Neural cell (in vitro differentiated cells): ENCODE data around the gene RELA. TPM values are rescaled to one million over a fixed set of nuclear protein-coding genes. Genes with fewer than 3 reads are reported as not detected.

ENCODE experiments used
- H2AFZ ChIP-seq: fragments of 200-600, 300-800 bp; sonication (generic), shearing (Covaris generic); 2 replicates; pipeline ENCODE4 v1.6.0; 2014; ENCODE audit warnings: low read depth, mild to moderate bottlenecking, antibody characterized with exemption, low read length, moderate library complexity
- H3F3A ChIP-seq: fragments of 200-600 bp; shearing (Covaris generic); 2 replicates; pipeline ENCODE4 v1.6.1; 2016; ENCODE audit warnings: mild to moderate bottlenecking, moderate library complexity, mixed read lengths, antibody characterized with exemption, low read length; ENCODE audit not compliant: insufficient read depth, poor library complexity, severe bottlenecking
- H3K27ac ChIP-seq: fragments of 200-600, 300-800 bp; sonication (generic), shearing (Covaris generic); 2 replicates; pipeline ENCODE4 v1.5.1; 2014; ENCODE audit warnings: mild to moderate bottlenecking, low read length, moderate library complexity
- H3K27me3 ChIP-seq: fragments of 300-800, 200-600 bp; sonication (generic), shearing (Covaris generic); 2 replicates; pipeline ENCODE4 v1.6.0; 2014; ENCODE audit warnings: mild to moderate bottlenecking, low read depth, low read length, moderate library complexity; ENCODE audit not compliant: insufficient read depth
- H3K36me3 ChIP-seq: fragments of 300-800, 200-600 bp; sonication (generic), shearing (Covaris generic); 2 replicates; pipeline ENCODE4 v1.5.1; 2014; ENCODE audit warnings: mild to moderate bottlenecking, antibody characterized with exemption, low read length, moderate library complexity; ENCODE audit not compliant: insufficient read depth
- H3K4me2 ChIP-seq: fragments of 300-800, 200-600 bp; sonication (generic), shearing (Covaris generic); 2 replicates; pipeline ENCODE4 v1.6.0; 2014; ENCODE audit warnings: mild to moderate bottlenecking, low read length
- H3K4me3 ChIP-seq: fragments of 300-800, 200-600 bp; sonication (generic), shearing (Covaris generic); 2 replicates; pipeline ENCODE4 v1.5.1; 2014; ENCODE audit warnings: mild to moderate bottlenecking, low read length, moderate library complexity
- H3K79me2 ChIP-seq: fragments of 200-600 bp; shearing (Covaris generic); replicated peaks from 2 replicates; pipeline ENCODE4 v1.6.0; 2014; ENCODE audit warnings: mild to moderate bottlenecking, low read length, moderate library complexity; ENCODE audit not compliant: insufficient read depth
- H3K9ac ChIP-seq: fragments of 300-800, 200-600 bp; sonication (generic), shearing (Covaris generic); 2 replicates; pipeline ENCODE4 v1.6.1; 2016; ENCODE audit warnings: mild to moderate bottlenecking, low read length, mixed read lengths
- H3K9me2 ChIP-seq: fragments of 200-600 bp; shearing (Covaris generic); 2 replicates; pipeline ENCODE4 v1.6.1; 2016; ENCODE audit warnings: mild to moderate bottlenecking, low read length, mixed read lengths; ENCODE audit not compliant: insufficient read depth
- H3K9me3 ChIP-seq: fragments of 200-600, 300-800 bp; sonication (generic), shearing (Covaris generic); 2 replicates; pipeline ENCODE4 v1.6.1; 2016; ENCODE audit warnings: mild to moderate bottlenecking, mixed run types, low read length, moderate library complexity, mixed read lengths
- H4K20me1 ChIP-seq: fragments of 200-600 bp; shearing (Covaris generic); 2 replicates; pipeline ENCODE4 v1.6.1; 2016; ENCODE audit warnings: mild to moderate bottlenecking, mixed run types; ENCODE audit not compliant: insufficient read depth
- EP300 ChIP-seq: fragments of 450-650 bp; conservative IDR thresholded peaks from 2 replicates; pipeline ENCODE4 v1.6.1; 2014; ENCODE audit warnings: antibody characterized with exemption, mild to moderate bottlenecking, moderate library complexity; ENCODE audit not compliant: poor library complexity, severe bottlenecking
- EZH2 ChIP-seq: fragments of 200-600, 300-800 bp; shearing (Covaris generic), sonication (generic); IDR thresholded peaks from 2 replicates; pipeline ENCODE4 v1.6.1; 2014; ENCODE audit warnings: antibody characterized with exemption, low read length, borderline replicate concordance, mild to moderate bottlenecking; ENCODE audit not compliant: insufficient read depth, poor library complexity, severe bottlenecking
- MXI1 ChIP-seq: fragments of 450-650 bp; conservative IDR thresholded peaks from 2 replicates; pipeline ENCODE4 v1.6.1; 2014; ENCODE audit warnings: antibody characterized with exemption, mild to moderate bottlenecking; ENCODE audit not compliant: poor library complexity, severe bottlenecking
- POLR2AphosphoS5 ChIP-seq: IDR thresholded peaks from 2 replicates; pipeline ENCODE4 v1.6.1; 2012
- RAD21 ChIP-seq: fragments of 450-650 bp; conservative IDR thresholded peaks from 2 replicates; pipeline ENCODE4 v1.6.1; 2014; ENCODE audit warnings: antibody characterized with exemption, mild to moderate bottlenecking, moderate library complexity
- SMC3 ChIP-seq: fragments of 450-650 bp; conservative IDR thresholded peaks from 2 replicates; pipeline ENCODE4 v1.6.1; 2014; ENCODE audit warnings: antibody characterized with exemption, mild to moderate bottlenecking, moderate library complexity; ENCODE audit not compliant: poor library complexity
- TAF1 ChIP-seq: IDR thresholded peaks from 2 replicates; pipeline ENCODE4 v1.6.1; 2012; ENCODE audit warnings: low read depth
- polyA plus RNA-seq: library from polyadenylated mRNA; depleted of rRNA; stranded (reverse); fragments of >200 nt; gene quantifications from 2 replicates; pipeline ENCODE4 v1.2.3, GENCODE V29; 2014
- TF ChIP-seq, protein P1 (sequence below): fragments of 450-650 bp; IDR thresholded peaks from 2 replicates; pipeline ENCODE4 v1.5.1; 2014; ENCODE audit warnings: antibody characterized with exemption, mild to moderate bottlenecking, moderate library complexity; ENCODE audit not compliant: poor library complexity, severe bottlenecking
- TF ChIP-seq, protein P2 (sequence below): IDR thresholded peaks from 2 replicates; pipeline ENCODE4 v1.6.1; 2012; ENCODE audit warnings: borderline replicate concordance

RELA gene
- polyA plus RNA-seq, 1 donor from 2014 or later: 19.3 TPM

DNA sequence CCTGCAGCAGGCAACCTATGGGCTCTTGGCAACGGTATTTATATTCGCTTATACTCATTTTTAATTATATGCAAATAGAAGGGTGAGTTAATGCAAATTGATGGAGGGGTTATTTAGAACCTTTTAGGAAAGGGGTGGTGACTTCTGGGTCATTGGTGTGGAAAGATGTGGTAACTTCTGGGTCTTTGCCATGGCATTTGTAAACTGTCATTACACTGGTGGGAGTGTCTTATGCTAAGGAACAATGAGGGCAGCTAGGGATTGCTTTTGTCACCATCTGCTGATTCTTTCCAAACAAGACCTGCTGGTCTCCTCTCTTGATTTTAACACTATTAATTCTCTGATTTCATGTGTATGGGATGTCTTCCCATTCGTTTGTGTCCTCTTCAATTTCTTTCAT lies 37.7 kb upstream of the RELA start:
- Histone ChIP-seq H3K4me2 (no peak overlapping the region), H3K27me3 (no peaks in the 10 kb centered on the region), H3F3A (no peaks in the 10 kb centered on the region), H3K9me2 (no peaks in the 10 kb centered on the region), H3K36me3 (no peaks in the 10 kb centered on the region), H3K27ac (no peak overlapping the region), H3K4me3 (no peak overlapping the region), H2AFZ (no peak overlapping the region), H3K79me2 (no peaks in the 10 kb centered on the region), H4K20me1 (no peaks in the 10 kb centered on the region), H3K9ac (no peak overlapping the region), H3K9me3 (no peaks in the 10 kb centered on the region)
- TF ChIP-seq SMC3 (no peak), EZH2 (no peak), POLR2AphosphoS5 (no peak), MXI1 (no peak), EP300 (no peak), RAD21 (no peak), TAF1 (no peak)
- TF ChIP-seq, protein P1, sequence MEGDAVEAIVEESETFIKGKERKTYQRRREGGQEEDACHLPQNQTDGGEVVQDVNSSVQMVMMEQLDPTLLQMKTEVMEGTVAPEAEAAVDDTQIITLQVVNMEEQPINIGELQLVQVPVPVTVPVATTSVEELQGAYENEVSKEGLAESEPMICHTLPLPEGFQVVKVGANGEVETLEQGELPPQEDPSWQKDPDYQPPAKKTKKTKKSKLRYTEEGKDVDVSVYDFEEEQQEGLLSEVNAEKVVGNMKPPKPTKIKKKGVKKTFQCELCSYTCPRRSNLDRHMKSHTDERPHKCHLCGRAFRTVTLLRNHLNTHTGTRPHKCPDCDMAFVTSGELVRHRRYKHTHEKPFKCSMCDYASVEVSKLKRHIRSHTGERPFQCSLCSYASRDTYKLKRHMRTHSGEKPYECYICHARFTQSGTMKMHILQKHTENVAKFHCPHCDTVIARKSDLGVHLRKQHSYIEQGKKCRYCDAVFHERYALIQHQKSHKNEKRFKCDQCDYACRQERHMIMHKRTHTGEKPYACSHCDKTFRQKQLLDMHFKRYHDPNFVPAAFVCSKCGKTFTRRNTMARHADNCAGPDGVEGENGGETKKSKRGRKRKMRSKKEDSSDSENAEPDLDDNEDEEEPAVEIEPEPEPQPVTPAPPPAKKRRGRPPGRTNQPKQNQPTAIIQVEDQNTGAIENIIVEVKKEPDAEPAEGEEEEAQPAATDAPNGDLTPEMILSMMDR: no peak
- TF ChIP-seq, protein P2, sequence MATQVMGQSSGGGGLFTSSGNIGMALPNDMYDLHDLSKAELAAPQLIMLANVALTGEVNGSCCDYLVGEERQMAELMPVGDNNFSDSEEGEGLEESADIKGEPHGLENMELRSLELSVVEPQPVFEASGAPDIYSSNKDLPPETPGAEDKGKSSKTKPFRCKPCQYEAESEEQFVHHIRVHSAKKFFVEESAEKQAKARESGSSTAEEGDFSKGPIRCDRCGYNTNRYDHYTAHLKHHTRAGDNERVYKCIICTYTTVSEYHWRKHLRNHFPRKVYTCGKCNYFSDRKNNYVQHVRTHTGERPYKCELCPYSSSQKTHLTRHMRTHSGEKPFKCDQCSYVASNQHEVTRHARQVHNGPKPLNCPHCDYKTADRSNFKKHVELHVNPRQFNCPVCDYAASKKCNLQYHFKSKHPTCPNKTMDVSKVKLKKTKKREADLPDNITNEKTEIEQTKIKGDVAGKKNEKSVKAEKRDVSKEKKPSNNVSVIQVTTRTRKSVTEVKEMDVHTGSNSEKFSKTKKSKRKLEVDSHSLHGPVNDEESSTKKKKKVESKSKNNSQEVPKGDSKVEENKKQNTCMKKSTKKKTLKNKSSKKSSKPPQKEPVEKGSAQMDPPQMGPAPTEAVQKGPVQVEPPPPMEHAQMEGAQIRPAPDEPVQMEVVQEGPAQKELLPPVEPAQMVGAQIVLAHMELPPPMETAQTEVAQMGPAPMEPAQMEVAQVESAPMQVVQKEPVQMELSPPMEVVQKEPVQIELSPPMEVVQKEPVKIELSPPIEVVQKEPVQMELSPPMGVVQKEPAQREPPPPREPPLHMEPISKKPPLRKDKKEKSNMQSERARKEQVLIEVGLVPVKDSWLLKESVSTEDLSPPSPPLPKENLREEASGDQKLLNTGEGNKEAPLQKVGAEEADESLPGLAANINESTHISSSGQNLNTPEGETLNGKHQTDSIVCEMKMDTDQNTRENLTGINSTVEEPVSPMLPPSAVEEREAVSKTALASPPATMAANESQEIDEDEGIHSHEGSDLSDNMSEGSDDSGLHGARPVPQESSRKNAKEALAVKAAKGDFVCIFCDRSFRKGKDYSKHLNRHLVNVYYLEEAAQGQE: no peak

DNA sequence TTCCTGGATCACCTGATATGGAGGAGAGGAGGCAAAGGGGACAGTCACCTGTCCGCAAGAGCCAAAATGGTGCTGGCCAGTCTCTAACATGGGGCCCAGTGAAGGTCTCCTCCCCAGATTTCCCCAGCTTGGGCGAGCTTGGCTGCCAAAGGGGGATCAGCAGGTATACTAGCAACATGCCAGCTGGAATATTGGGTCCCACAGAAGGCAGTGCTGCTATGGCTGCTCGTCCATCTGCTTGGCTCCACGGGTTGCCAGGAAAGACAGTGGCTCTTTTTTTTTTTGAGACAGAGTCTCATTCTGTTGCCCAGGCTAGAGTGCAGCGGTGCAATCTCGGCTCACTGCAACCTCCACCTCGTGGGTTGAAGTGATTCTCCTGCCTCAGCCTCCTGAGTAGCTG lies 36.6 kb upstream of the RELA start:
- Histone ChIP-seq H3K27me3 (no peaks in the 10 kb centered on the region), H3K79me2 (no peaks in the 10 kb centered on the region), H3K36me3 (no peaks in the 10 kb centered on the region), H3F3A (no peaks in the 10 kb centered on the region), H2AFZ (no peak overlapping the region), H3K27ac (no peak overlapping the region), H3K4me2 (no peak overlapping the region), H3K9me3 (no peaks in the 10 kb centered on the region), H3K9ac (no peak overlapping the region), H4K20me1 (no peaks in the 10 kb centered on the region), H3K9me2 (no peaks in the 10 kb centered on the region), H3K4me3 (no peak overlapping the region)
- TF ChIP-seq POLR2AphosphoS5: no peak
- no peak for TF ChIP-seq SMC3
- no peak for TF ChIP-seq MXI1
- TF ChIP-seq, protein P2: no peak
- no peak for TF ChIP-seq TAF1
- TF ChIP-seq EZH2: no peak
- no peak for TF ChIP-seq RAD21
- TF ChIP-seq, protein P1: no peak
